ENCODE measurements around the gene HTT. TPM values are rescaled to one million over a fixed set of nuclear protein-coding genes. Genes with fewer than 3 reads are reported as not detected.

The HTT gene
- total RNA-seq, 1 experiment from 2014 or later, result 18.4 TPM

DNA sequence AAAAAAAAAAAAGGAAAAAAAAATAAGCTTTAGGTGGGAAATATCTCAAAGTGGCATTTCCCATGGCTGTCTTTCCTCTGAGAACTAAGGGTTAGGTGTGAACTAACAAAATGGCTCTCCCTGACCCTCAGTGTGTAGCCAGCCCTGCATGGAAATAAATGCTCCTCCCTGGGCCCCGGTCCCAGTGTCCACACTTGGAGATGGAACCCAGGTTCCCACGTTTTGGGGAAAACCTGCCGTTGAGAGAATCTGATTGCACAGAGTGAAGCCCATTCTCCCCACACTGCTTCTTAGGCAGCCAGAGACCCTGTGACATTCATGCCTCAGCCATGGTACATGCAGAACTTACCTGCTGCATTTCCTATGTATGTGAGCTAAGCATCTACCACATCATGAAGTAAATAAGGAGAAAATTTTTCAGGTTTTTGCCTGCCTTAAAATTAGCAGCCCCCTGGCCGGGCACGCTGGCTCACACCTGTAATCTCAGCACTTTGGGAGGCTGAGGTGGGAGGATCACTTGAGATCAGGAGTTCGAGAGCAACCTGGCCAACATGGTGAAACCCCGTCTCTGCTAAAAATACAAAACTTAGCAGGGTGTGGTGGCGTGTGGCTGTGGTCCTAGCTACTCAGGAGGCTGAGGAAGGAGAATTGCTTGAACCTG, 34.6 kb upstream of the HTT start:
- BruUV-seq (replicated peaks), result no TSS peak
- peaks cover 3% of the 10 kb centered on the region; the same call in 1 of the 2 replicates for H3K79me2 ChIP-seq (ENCODE audit: low read length)
- no peaks in the 10 kb centered on the region for H3K27me3 ChIP-seq (ENCODE audit: low read length)
- no peak for TF ChIP-seq EZH2 (IDR thresholded peaks at IDR 0.05; ENCODE audit: low read length, unreplicated experiment)
- no peak for TF ChIP-seq EZH2phosphoT487 (IDR thresholded peaks at IDR 0.05; ENCODE audit: borderline replicate concordance, low read length)
- TF ChIP-seq, protein P1, sequence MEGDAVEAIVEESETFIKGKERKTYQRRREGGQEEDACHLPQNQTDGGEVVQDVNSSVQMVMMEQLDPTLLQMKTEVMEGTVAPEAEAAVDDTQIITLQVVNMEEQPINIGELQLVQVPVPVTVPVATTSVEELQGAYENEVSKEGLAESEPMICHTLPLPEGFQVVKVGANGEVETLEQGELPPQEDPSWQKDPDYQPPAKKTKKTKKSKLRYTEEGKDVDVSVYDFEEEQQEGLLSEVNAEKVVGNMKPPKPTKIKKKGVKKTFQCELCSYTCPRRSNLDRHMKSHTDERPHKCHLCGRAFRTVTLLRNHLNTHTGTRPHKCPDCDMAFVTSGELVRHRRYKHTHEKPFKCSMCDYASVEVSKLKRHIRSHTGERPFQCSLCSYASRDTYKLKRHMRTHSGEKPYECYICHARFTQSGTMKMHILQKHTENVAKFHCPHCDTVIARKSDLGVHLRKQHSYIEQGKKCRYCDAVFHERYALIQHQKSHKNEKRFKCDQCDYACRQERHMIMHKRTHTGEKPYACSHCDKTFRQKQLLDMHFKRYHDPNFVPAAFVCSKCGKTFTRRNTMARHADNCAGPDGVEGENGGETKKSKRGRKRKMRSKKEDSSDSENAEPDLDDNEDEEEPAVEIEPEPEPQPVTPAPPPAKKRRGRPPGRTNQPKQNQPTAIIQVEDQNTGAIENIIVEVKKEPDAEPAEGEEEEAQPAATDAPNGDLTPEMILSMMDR (conservative IDR thresholded peaks at IDR 0.05; ENCODE audit: low read depth, low read length), result no peak
- ChIA-PET POLR2A (ENCODE audit: unreplicated experiment) (no interaction called here), CTCF (no interaction called here)
- H3K4me1 ChIP-seq (ENCODE audit: insufficient read depth, low read length), result peaks cover 16% of the 10 kb centered on the region
- H3K36me3 ChIP-seq (ENCODE audit: low read depth, low read length), result no peaks in the 10 kb centered on the region
- H3K27ac ChIP-seq (ENCODE audit: low read length), result no peak overlapping the region
- no peaks in the 10 kb centered on the region for H3K9me2 ChIP-seq (replicated peaks; ENCODE audit: low read length)
- H3K4me2 ChIP-seq (ENCODE audit: low read length), result no peak overlapping the region
- ATAC-seq, result no peak
- H3K9ac ChIP-seq (ENCODE audit: low read length), result no peak overlapping the region
- DNase-seq, result no peak
- no peaks in the 10 kb centered on the region for H3K9me3 ChIP-seq (ENCODE audit: low read length)
- H3K4me3 ChIP-seq (ENCODE audit: low read length), result no peak overlapping the region
- H3F3A ChIP-seq (ENCODE audit: low read length, unreplicated experiment), result no peaks in the 10 kb centered on the region
- intact Hi-C loops (cut with micrococcal nuclease), result loop anchor here (5.0 kb wide), 1 partner anchor 78 kb away; the partner anchor contains the start of genes GRK4 and NOP14
- H2AFZ ChIP-seq (ENCODE audit: low read length), result no peak overlapping the region
- H4K20me1 ChIP-seq (ENCODE audit: low read length), result no peaks in the 10 kb centered on the region

DNA sequence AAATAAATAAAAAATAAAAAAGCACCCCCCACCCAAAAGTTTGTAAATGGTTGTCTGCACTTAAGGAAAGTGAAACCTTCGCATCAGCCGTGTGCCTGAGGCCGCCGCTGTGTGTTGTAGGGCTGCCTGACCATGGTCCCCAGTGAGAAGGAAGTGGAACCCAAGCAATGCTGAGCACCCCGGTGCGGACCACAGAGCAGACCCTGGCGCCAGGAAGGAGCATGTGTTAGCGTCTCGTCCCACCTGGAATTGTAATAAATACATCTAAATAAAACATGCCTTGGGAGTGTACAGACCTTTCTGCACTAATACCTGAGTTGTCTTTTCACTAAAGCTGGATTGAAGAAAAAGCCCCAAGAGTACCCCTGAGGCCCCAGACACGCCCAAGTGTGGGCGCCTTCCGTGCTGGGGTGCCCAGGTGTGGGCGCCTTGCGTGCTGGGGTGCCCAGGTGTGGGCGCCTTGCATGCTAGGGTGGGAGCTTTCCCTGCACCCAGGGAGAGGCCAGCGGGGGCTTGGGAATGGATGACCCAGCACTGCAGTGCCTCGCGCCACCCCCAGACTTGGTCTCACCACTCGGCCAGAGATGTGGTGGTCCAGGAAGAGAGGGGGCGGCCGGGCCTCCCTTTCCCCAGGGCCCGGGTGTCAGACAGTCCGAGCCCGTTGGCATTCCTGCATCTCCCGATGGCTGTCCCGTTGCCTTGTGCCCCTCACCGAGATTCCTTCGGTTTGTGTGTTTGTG, 33.9 kb upstream of the HTT start:
- Histone ChIP-seq H2AFZ (ENCODE audit: low read length) (peak overlapping the region; percentile 96), H3K4me1 (ENCODE audit: insufficient read depth, low read length) (peaks cover 16% of the 10 kb centered on the region), H3K4me3 (ENCODE audit: low read length) (peak overlapping the region; percentile 74), H3K9ac (ENCODE audit: low read length) (peak overlapping the region; percentile 85), H3F3A (ENCODE audit: low read length, unreplicated experiment) (no peaks in the 10 kb centered on the region), H3K36me3 (ENCODE audit: low read depth, low read length) (no peaks in the 10 kb centered on the region), H3K9me3 (ENCODE audit: low read length) (no peaks in the 10 kb centered on the region), H3K27ac (ENCODE audit: low read length) (peak overlapping the region; percentile 81; the same call in 1 of the 2 replicates), H3K9me2 (replicated peaks; ENCODE audit: low read length) (no peaks in the 10 kb centered on the region), H3K27me3 (ENCODE audit: low read length) (no peaks in the 10 kb centered on the region), H3K4me2 (ENCODE audit: low read length) (peak overlapping the region; percentile 89), H4K20me1 (ENCODE audit: low read length) (no peaks in the 10 kb centered on the region), H3K79me2 (ENCODE audit: low read length) (peaks cover 3% of the 10 kb centered on the region; the same call in 1 of the 2 replicates)
- DNase-seq (no peak), ATAC-seq (no peak)
- TF ChIP-seq EZH2phosphoT487 (IDR thresholded peaks at IDR 0.05; ENCODE audit: borderline replicate concordance, low read length), result no peak
- TF ChIP-seq, protein P1 (conservative IDR thresholded peaks at IDR 0.05; ENCODE audit: low read depth, low read length), result no peak
- no peak for TF ChIP-seq EZH2 (IDR thresholded peaks at IDR 0.05; ENCODE audit: low read length, unreplicated experiment)
- ChIA-PET POLR2A (ENCODE audit: unreplicated experiment) (no interaction called here), CTCF (no interaction called here)
- intact Hi-C loops (cut with micrococcal nuclease), result no loop called here
- BruUV-seq (replicated peaks), result no TSS peak
